Left renal cortex interstitium (tissue), 4 donors: ENCODE results near the gene METTL17. TPM values are rescaled to one million over a fixed set of nuclear protein-coding genes. Genes with fewer than 3 reads are reported as not detected.

ENCODE experiments used
- DNase-seq, 4 donors: peaks; one replicate each; pipeline ENCODE4 v3.0.0-alpha.2; 2013; ENCODE audit warnings: low read depth in 4 of 4, low spot score in 2 of 4, missing footprints in 1 of 4
- polyA plus RNA-seq, 4 donors: library from polyadenylated mRNA; unstranded; fragments of 120-200 nt; gene quantifications; one replicate each; pipeline ENCODE4 v1.2.1, GENCODE V29; 2013; ENCODE audit not compliant: insufficient read length in 4 of 4

Gene METTL17
- polyA plus RNA-seq, 4 donors: 69.4 to 132 (median 96.9) TPM

GRCh38 chr14:21041676-21042433, 52.1 kb downstream of the METTL17 start, which contains the start of gene RNASE7:
Gene RNASE7 (plus strand): TSS chr14:21042362. CDS start chr14:21042993, 631 bp downstream.
- DNase-seq: no peak

GRCh38 chr14:21042918-21043317, 53.1 kb downstream of the METTL17 start:
- no peak for DNase-seq

GRCh38 chr14:21043387-21043973, 53.7 kb downstream of the METTL17 start:
- no peak for DNase-seq

GRCh38 chr14:21043974-21044618, 54.3 kb downstream of the METTL17 start:
- no peak for DNase-seq

Other genes starting within 250 kb of the METTL17 start
- under 1 TPM; 0.19 to 0.43 (median 0.28) TPM for gene EDDM3A, start 244.1 kb upstream of the METTL17 start, polyA plus RNA-seq
- under 1 TPM in 1 of 4 donors, not detected in 3; 0.11 TPM for gene EDDM3B, start 221.6 kb upstream of the METTL17 start, polyA plus RNA-seq
- gene RNASE6, start 208.7 kb upstream of the METTL17 start, polyA plus RNA-seq: 1 to 10 TPM; 5.0 to 7.4 (median 5.6) TPM
- gene RNASE1, start 187.1 kb upstream of the METTL17 start, polyA plus RNA-seq: 100 to 1,000 TPM; 117 to 201 (median 179) TPM
- under 1 TPM in 3 of 4 donors, not detected in 1; 0.42 to 0.79 (median 0.66) TPM for gene RNASE3, start 98.6 kb upstream of the METTL17 start, polyA plus RNA-seq
- 1 to 10 TPM in 2 of 4 donors, under 1 TPM in 2; 0.41 to 2.4 (median 1.1) TPM for gene RNASE2, start 34.5 kb upstream of the METTL17 start, polyA plus RNA-seq
- 1 to 10 TPM; 1.2 to 2.0 (median 1.8) TPM for gene SLC39A2, start 9.3 kb downstream of the METTL17 start, polyA plus RNA-seq
- gene NDRG2, start 35.1 kb downstream of the METTL17 start, polyA plus RNA-seq: 100 to 1,000 TPM; 154 to 172 (median 164) TPM
- 1 to 10 TPM; 2.6 to 4.0 (median 3.5) TPM for gene TPPP2, start 40.2 kb downstream of the METTL17 start, polyA plus RNA-seq
- 1 to 10 TPM in 1 of 4 donors, under 1 TPM in 3; 0.17 to 1.1 (median 0.56) TPM for gene RNASE13, start 44.8 kb downstream of the METTL17 start, polyA plus RNA-seq
- gene RNASE7, start 52.4 kb downstream of the METTL17 start, polyA plus RNA-seq: 1 to 10 TPM in 1 of 4 donors, under 1 TPM in 3; 0.46 to 1.2 (median 0.89) TPM
- not detected for gene RNASE8, start 67.8 kb downstream of the METTL17 start, polyA plus RNA-seq
- gene ARHGEF40, start 80.3 kb downstream of the METTL17 start, polyA plus RNA-seq: 100 to 1,000 TPM in 1 of 4 donors, 10 to 100 TPM in 3; 69.0 to 102 (median 79.0) TPM
- 10 to 100 TPM; 19.0 to 44.2 (median 36.0) TPM for gene ZNF219, start 108.7 kb downstream of the METTL17 start, polyA plus RNA-seq
- 1 to 10 TPM in 3 of 4 donors, under 1 TPM in 1; 0.47 to 1.7 (median 1.0) TPM for gene TMEM253, start 111.1 kb downstream of the METTL17 start, polyA plus RNA-seq
- under 1 TPM in 3 of 4 donors, not detected in 1; 0.03 to 0.09 (median 0.03) TPM for gene OR5AU1, start 166.1 kb downstream of the METTL17 start, polyA plus RNA-seq